Peyer's patch (tissue), 4 donors: ENCODE data around the gene INO80B. TPM values are rescaled to one million over a fixed set of nuclear protein-coding genes. Genes with fewer than 3 reads are reported as not detected.

ENCODE experiments used
- DNase-seq, 3 donors: peaks; one replicate each; pipeline ENCODE4 v3.0.0-alpha.2; 2017 to 2019
- H3K27ac ChIP-seq, 4 donors: fragments of 200-600 bp; sonication (generic); one replicate each; pipeline ENCODE4 v1.5.1; 2016 to 2019
- H3K27me3 ChIP-seq, 2 donors: fragments of 200-600 bp; sonication (generic); one replicate each; pipeline ENCODE4 v1.5.1; 2019
- H3K36me3 ChIP-seq, 3 donors: fragments of 200-600 bp; sonication (generic); one replicate each; pipeline ENCODE4 v1.5.1; 2016 to 2019
- H3K4me1 ChIP-seq, 4 donors: fragments of 200-600 bp; sonication (generic); one replicate each; pipeline ENCODE4 v1.5.1; 2016 to 2019
- H3K4me3 ChIP-seq, 4 donors: fragments of 200-600 bp; sonication (generic); 1 replicate in 3 of 4; 2 replicates in 1 of 4; pipeline ENCODE4 v1.5.1; 2016 to 2019; ENCODE audit warnings: mild to moderate bottlenecking in 1 of 4
- H3K9me3 ChIP-seq, 4 donors: fragments of 200-600 bp; sonication (generic); one replicate each; pipeline ENCODE4 v1.5.1; 2016 to 2019; ENCODE audit warnings: mild to moderate bottlenecking in 1 of 4
- POLR2A ChIP-seq, 2 donors: fragments of 450-650 bp; IDR thresholded peaks; one replicate each; pipeline ENCODE4 v1.5.1; 2017; ENCODE audit warnings: antibody characterized with exemption in 2 of 2, mild to moderate bottlenecking in 2 of 2, moderate library complexity in 2 of 2
- total RNA-seq, 4 donors: library from RNA; depleted of rRNA; stranded (reverse); fragments of >200 nt; gene quantifications; one replicate each; pipeline ENCODE4 v1.1.0, GENCODE V29; 2016
- TF ChIP-seq, protein P1 (sequence below), 6 experiments: fragments of 450-650 bp in 4 of 6; fragments of 200-600 bp in 2 of 6; sonication (generic) in 1 of 6; IDR thresholded peaks; one replicate each; pipeline ENCODE4 v1.5.1; 2017 to 2019; ENCODE audit warnings: antibody characterized with exemption in 6 of 6, mild to moderate bottlenecking in 3 of 6, moderate library complexity in 1 of 6

Gene INO80B
- total RNA-seq, 4 donors from 2014 or later = 5.4 to 83.3 (median 41.8) TPM

DNA sequence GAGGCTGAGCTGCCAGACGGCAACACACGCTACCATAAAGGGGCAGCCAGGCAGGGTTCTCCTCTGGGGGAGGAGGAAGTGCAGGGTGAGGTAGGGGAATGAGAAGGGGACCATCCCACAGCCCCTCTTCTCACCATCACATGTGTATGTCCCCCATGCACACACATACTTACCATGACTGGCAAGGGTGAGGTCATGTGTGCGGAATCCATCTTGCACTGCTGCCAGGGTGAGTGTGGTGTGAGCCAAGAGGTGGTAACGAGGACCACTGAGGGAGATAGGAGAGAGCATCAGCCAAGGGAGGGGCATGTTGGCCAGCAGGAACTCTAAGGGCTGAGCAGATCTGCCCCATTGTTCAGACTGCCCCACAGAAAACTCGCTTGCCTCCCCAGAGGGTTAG lies 26.2 kb upstream of the INO80B start:
- Histone ChIP-seq H3K4me1 (peaks cover 0 to 16% (median 4%) of the 10 kb centered on the region in 4 donors), H3K27ac (peak overlapping the region in 1 of 4 donors; percentile 91), H3K4me3 (no peak overlapping the region), H3K27me3 (no peaks in the 10 kb centered on the region), H3K9me3 (no peaks in the 10 kb centered on the region), H3K36me3 (peaks cover 0 to 60% (median 0%) of the 10 kb centered on the region in 3 donors)
- no peak for TF ChIP-seq POLR2A (IDR thresholded peaks at IDR 0.05)
- TF ChIP-seq, protein P1, sequence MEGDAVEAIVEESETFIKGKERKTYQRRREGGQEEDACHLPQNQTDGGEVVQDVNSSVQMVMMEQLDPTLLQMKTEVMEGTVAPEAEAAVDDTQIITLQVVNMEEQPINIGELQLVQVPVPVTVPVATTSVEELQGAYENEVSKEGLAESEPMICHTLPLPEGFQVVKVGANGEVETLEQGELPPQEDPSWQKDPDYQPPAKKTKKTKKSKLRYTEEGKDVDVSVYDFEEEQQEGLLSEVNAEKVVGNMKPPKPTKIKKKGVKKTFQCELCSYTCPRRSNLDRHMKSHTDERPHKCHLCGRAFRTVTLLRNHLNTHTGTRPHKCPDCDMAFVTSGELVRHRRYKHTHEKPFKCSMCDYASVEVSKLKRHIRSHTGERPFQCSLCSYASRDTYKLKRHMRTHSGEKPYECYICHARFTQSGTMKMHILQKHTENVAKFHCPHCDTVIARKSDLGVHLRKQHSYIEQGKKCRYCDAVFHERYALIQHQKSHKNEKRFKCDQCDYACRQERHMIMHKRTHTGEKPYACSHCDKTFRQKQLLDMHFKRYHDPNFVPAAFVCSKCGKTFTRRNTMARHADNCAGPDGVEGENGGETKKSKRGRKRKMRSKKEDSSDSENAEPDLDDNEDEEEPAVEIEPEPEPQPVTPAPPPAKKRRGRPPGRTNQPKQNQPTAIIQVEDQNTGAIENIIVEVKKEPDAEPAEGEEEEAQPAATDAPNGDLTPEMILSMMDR (IDR thresholded peaks at IDR 0.05) = no peak
- no peak for DNase-seq

DNA sequence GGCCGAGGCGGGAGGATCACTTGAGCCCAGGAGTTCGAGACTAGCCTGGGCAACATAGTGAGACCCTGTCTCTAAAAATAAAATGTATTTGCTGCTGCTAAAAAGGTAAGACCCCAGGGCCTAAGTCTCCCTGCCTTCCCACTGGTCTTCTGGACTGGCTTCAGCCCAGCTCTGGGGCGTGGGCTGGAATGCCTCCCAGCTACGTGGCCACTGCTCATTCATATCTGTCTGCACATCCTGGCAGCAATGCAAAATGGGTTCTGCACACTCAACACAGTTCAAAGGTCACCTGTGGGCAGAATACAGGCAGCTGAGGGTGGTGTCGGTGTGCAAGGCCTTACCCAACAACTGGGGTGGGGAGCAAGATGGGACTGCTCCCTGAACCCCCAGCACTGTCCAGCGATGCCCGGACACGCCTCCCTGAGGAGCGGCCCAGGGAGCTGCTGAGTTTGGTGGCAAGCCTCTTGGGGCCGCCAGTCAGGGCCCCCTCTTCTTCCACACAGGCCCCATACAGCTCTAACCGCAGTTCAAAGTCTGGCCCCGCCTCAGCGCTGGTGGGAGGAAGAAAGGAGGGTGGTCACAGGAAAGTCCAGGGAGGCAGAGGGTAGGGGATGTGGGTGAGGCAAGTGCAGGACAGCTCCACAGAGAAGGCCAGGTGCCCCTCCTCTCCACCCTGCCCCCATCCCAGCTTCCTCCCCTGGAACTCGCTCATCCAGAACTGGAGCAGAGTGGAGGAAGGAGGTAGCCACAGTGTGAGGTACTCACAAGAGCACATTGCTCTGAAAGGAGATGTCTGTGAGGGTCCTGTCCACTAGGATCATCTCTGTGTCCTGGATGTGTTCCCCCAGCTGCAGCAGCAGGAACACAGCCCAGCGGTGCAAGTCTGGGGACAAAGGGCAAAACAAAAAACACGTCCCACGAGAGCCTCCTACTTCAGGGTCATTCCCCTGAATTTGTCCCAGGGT lies 25.1 kb upstream of the INO80B start:
- peaks cover 0 to 16% (median 4%) of the 10 kb centered on the region in 4 donors for H3K4me1 ChIP-seq
- H3K36me3 ChIP-seq = peaks cover 0 to 60% (median 0%) of the 10 kb centered on the region in 3 donors
- no peaks in the 10 kb centered on the region for H3K9me3 ChIP-seq

DNA sequence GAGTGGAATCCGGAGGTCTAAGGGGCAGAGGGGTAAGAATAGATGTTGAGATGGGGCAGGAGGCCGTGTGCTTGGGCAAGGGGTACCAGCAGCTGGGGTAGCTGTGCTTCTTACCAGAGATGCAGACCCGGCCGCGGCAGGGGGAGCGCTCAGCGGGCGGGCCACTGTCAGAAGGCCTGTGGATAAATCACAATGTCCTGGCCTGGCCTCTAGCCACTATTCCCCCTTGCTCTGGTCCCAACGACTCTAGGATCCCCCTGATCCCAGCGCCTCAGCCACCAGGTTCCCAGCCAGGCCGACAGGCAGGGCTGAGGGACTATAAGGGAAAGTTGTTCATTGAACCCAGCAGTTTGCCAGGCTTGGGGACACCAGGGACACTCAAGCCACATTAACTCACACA lies 24.4 kb upstream of the INO80B start:
- peaks cover 0 to 54% (median 0%) of the 10 kb centered on the region in 3 donors for H3K36me3 ChIP-seq
- peaks cover 0 to 16% (median 4%) of the 10 kb centered on the region in 4 donors for H3K4me1 ChIP-seq

More for the DNA sequence above, 25.1 kb upstream of the INO80B start:
- Histone ChIP-seq H3K4me3 (no peak overlapping the region), H3K27ac (peak overlapping the region in 3 of 4 donors; percentile 62 to 91 (median 62)), H3K27me3 (no peaks in the 10 kb centered on the region)
- peak in 2 of 3 donors; percentile 77 to 86 for DNase-seq
- TF ChIP-seq, protein P1 (IDR thresholded peaks at IDR 0.05) = no peak
- peak in 1 of 2 donors; percentile 45 for TF ChIP-seq POLR2A (IDR thresholded peaks at IDR 0.05)

DNA sequence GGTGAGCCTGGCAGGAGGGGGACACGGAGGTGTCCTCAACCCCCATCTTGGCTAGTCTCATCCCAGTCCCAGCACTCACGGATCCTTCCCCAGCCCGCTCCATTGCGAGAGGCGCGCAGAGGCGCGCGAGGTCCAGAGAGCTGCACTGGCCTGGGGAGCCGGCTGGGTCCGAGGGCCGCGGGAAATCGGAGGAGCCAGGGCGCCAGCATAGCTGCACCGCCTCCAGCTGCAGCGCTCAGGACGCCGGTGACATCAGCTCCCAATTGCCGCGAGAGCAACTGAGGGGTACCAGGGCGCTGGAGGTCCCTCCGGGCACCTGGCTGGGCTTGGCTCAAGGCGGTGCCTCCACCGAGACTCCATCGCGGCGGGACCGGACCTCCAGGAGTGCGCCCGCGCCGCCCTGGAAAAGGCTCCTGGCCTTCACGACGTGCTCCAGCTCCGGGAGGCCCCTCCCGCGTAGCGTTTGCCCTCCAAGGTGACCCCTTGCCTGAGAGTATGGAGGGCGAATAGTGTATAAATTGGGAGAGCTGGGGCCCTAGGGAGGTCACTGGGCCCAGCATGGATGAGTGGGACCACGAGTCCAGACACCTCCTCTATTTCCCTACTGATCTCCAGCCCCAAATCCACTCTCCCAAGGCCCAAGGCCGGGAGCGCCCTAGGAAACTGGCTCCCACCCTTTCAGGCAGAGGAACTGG lies 18.6 kb upstream of the INO80B start:
- no peak for TF ChIP-seq POLR2A (IDR thresholded peaks at IDR 0.05)
- TF ChIP-seq, protein P1 (IDR thresholded peaks at IDR 0.05) = no peak
- H3K4me1 ChIP-seq = peaks cover 0 to 22% (median 10%) of the 10 kb centered on the region in 4 donors
- peaks cover 0 to 13% (median 0%) of the 10 kb centered on the region in 3 donors for H3K36me3 ChIP-seq
- no peaks in the 10 kb centered on the region for H3K9me3 ChIP-seq
- no peak for DNase-seq
- H3K27ac ChIP-seq = no peak overlapping the region
- H3K27me3 ChIP-seq = no peaks in the 10 kb centered on the region
- H3K4me3 ChIP-seq = no peak overlapping the region

More for the DNA sequence above, 24.4 kb upstream of the INO80B start:
- Histone ChIP-seq H3K4me3 (no peak overlapping the region), H3K27ac (peak overlapping the region in 3 of 4 donors; percentile 62 to 91 (median 62)), H3K27me3 (no peaks in the 10 kb centered on the region), H3K9me3 (no peaks in the 10 kb centered on the region)
- TF ChIP-seq, protein P1 (IDR thresholded peaks at IDR 0.05) = no peak
- TF ChIP-seq POLR2A (IDR thresholded peaks at IDR 0.05) = no peak
- DNase-seq = no peak

DNA sequence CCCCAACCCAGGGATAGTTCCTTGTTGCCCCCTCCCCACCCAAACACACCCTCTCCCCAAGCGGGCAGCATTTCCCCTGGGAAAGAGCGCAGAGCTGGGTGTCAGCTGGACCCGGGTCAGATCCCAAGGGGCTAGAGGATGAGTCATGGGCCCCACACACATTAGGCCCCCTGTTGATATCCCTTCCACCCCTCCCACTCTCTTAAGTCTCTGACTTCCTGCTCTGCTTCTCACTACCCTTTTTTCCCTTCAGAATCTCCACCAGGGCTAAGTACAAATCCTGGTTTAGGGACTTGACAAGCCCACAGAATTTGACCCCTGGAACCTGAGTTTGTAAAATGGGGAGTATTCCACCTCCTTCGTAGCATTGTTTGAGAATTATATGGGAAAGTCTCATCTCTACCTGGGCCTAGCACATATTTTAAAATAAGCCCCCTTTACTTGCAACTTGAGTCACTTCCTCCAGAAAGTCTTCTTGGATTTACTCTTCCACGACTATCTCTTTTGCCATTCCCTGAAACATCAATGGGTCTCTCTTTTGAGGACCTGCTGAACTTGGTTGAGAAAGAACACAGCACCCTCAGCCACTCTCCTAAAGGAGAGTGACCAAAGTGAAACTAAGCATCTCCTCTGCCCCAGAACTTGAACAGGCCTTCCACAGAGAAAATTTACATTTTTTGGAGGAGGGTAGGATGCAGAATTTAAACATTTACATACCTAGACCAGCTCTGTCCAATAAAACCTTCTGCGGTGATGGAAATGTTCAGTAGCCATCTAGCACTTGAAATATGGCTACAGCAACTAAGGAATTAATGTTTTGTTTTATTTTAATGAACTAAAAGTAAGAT lies 17.8 kb upstream of the INO80B start:
- Histone ChIP-seq H3K27me3 (no peaks in the 10 kb centered on the region), H3K4me3 (no peak overlapping the region), H3K4me1 (peaks cover 0 to 22% (median 14%) of the 10 kb centered on the region in 4 donors), H3K27ac (no peak overlapping the region), H3K36me3 (peaks cover 0 to 5% (median 0%) of the 10 kb centered on the region in 3 donors), H3K9me3 (no peaks in the 10 kb centered on the region)
- TF ChIP-seq, protein P1 (IDR thresholded peaks at IDR 0.05) = no peak
- TF ChIP-seq POLR2A (IDR thresholded peaks at IDR 0.05) = no peak
- no peak for DNase-seq
